Esophagus mucosa (tissue), 1 donor: ENCODE measurements around the gene SNCG. TPM values are rescaled to one million over a fixed set of nuclear protein-coding genes. Genes with fewer than 3 reads are reported as not detected.
"Not testable (repeated sequence)": the region's sequence is repeated elsewhere in the genome, so short reads cannot be mapped to it uniquely, and the experiment has no call there.

ENCODE experiments used
- ATAC-seq: fragments of 200-7000 bp; cut with Tn5 transposase; one replicate; pipeline ENCODE4 v1.9.1; 2020
- total RNA-seq: library from RNA; stranded (reverse); gene quantifications from one replicate; pipeline ENCODE4 v1.2.4, GENCODE V29; 2023
- donor health status: DM: yes; HTN: yes; CAD: no.

Gene SNCG
- total RNA-seq, 1 donor from 2014 or later: 8.2 TPM

- no peak for ATAC-seq
These were observed 12.8 kb upstream of the SNCG start for GRCh38 chr10:86945361-86946212.

GRCh38 chr10:86946213-86947155, 11.9 kb upstream of the SNCG start:
- no peak for ATAC-seq

GRCh38 chr10:86947806-86948205, 10.6 kb upstream of the SNCG start:
- ATAC-seq: not testable (repeated sequence)

DNA sequence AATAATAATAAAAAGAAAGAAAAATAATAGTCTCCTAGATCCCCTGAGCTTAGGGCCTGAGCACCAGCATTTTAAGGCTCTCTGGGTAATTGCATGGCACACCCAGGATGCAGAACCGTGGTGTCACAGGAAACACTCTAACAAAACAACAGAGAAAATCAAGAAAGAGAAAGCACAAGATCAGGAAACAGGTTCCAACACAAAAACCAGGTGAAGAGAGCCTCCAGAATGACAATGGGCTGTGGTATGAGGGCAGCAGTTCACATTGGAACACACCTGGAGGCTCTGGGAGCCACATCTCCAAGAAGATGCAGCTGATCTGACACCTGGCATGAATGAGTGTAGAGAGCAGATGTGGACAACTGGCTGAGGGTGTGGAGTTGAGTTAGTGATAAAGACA, 8.1 kb upstream of the SNCG start:
- peak; percentile 37 for ATAC-seq

DNA sequence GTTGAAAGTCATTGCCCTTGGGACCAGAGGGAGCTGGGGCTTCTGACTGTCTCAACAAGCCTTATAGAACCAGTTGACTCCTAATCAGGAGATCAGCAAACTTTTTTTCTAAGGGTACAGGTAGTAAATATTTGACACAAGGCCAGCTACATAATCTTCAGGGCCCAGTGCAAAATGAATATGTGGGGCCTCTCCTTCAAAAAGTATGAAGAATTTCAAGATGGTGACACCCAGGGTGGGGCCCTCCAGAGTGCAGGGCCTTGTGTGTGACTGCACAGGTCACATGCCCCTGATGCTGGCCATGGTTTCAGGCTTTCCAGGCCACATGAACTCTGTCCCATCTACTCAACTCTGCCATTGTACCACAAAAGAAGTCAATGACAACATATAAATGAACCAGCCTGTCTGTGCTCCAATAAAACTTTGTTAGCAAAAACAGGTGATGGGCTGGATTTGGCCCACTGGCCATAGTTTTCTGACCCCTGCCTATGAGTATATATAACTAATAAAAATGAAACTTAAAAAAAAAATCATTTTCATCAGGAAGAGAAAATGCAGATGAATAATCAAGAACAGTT, 7.1 kb upstream of the SNCG start:
- peak; percentile 78 for ATAC-seq

DNA sequence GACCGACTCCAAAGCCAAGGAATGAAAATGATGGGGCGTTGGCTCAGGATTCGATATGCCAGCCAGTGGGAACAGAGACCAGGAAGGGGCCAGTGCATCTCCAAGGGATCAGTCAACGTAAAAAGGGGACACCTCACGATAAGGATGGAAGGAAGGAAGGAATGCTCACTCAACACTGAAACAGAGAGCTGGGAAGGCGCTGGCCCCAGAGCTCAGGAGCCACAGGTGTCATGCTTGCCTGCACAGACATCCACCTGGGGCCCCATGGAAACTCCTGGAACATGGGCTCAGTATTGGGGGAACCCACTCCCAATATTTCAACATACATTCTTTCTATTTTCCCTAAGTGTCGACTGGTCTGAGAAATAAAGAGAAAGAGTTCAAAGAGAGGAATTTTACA, 6.3 kb upstream of the SNCG start:
- no peak for ATAC-seq

GRCh38 chr10:86952697-86953096, 5.7 kb upstream of the SNCG start:
- ATAC-seq: not testable (repeated sequence)

- peak; percentile 52 for ATAC-seq
These were observed 4.4 kb upstream of the SNCG start for GRCh38 chr10:86953747-86954680.

GRCh38 chr10:86954681-86955500, 3.5 kb upstream of the SNCG start:
- ATAC-seq: no peak

- no peak for ATAC-seq
These were observed 2.8 kb upstream of the SNCG start for GRCh38 chr10:86955501-86956194.

DNA sequence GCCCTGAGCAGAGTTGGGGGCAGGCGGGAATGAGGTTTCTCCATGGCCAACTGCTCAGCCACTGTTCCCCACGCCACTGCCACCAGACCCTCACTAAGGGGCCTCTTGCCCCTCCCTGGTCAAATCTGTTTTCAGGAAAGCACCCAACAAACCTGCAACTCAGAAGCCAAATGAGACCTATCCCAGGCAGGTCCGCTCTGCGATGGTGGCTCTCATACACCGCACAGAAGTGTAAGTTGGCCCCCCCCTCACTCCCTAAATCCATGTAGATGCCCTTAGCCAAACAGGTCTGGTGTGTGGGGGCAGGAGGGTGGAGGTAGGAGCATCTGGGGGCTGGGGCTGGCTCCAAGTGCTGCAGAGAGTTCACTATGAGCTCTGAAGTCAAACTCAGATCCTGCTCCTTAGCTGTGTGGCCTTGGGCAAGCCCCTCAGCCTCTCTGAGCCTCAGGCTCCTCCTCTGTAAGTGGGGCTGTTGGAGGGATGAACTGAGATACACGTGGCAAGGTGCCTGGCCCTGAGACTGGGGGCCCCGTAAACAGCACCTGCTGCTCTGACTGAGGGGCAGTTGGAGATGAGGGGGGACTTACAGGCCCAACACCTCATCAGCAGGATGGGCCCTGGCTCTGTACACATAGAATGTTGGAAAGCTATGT, 2.1 kb upstream of the SNCG start:
- ATAC-seq: no peak

DNA sequence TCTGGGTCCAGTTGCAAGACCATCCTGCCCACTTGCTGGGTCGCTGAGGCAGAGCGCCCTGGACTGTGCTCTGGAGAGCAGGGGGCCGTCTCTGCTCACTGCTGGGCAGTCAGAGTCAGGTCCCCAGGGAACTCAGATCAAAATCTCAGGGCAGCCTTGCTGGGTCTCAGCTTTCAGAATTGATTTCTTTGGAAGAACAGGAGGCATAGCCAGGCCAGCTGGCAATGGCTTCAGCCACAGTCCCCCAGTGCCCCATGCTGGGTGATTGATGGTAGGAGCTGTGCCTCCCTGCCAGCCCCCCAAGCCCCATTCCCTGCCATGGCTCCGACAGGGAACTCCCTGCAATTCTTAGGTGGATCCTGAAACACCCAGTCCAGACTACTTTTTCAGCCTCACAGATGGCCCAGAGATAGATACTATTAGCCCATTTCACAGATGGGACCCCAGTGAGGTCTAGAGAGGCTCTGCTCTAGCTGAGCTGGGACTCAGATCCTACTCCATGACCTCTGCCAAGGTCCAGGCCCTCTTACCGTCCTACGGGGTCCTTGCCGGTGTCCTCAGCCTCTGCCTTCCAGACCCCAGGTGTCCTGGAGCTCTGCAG, 1.5 kb upstream of the SNCG start:
- no peak for ATAC-seq

- no peak for ATAC-seq
These were observed 806 bp upstream of the SNCG start, which contains the start of gene MMRN2 for GRCh38 chr10:86957471-86958115. MMRN2 (minus strand) TSS chr10:86957615; CDS start chr10:86957541, 74 bp downstream.

DNA sequence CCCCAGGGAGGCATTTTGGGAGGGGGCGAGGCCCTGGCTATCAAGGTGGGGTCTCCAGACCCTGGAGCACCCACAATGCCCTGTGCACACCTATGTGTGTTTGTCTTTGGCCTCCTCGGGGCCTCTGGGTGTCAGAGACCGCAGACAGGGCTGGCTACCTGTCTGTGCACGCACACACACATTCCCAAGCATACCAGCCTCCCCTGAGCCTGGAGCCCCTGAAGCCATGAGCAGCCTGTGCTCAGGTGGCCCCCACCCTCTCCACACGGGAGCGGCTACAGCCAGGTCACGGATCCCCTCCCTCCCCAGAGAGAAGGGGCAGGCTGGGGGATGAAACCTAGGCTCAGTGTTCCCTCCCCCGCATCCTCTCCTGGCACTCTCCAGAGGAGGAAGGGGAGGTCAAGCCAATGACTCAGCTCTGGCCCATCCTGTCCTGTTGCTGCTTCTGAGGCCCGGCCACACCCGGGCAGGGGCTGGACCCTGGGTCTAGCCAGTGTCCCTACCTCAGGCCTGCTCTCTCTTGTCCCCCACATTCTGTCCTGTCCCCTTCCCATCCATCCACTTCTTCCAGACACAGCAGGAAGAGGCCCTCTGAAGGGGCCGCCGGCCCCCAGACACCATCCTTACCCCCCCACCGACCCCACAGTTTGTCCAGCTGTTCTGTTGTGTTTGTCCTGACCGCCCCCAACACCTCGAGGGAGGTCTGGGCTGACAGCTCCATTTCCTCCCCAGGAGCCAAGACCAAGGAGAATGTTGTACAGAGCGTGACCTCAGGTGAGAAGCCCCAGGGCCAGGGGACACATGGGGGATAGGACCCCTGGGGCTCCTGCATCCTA, 720 bp downstream of the SNCG start:
- ATAC-seq: peak; percentile 57

DNA sequence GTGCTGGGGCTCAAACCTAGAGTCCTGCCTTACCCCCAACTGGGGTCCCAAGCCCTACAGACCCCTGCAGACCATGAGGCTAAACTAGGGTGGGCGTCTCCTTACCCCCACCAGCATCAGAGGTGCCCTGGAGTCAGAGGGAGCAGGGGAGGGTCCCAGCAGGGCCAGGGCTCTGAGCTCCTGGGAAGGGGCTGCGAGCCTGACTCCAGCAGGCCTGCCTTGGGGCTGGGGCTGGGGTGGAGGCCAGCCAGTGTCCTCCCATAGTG, 1.3 kb downstream of the SNCG start:
- no peak for ATAC-seq

DNA sequence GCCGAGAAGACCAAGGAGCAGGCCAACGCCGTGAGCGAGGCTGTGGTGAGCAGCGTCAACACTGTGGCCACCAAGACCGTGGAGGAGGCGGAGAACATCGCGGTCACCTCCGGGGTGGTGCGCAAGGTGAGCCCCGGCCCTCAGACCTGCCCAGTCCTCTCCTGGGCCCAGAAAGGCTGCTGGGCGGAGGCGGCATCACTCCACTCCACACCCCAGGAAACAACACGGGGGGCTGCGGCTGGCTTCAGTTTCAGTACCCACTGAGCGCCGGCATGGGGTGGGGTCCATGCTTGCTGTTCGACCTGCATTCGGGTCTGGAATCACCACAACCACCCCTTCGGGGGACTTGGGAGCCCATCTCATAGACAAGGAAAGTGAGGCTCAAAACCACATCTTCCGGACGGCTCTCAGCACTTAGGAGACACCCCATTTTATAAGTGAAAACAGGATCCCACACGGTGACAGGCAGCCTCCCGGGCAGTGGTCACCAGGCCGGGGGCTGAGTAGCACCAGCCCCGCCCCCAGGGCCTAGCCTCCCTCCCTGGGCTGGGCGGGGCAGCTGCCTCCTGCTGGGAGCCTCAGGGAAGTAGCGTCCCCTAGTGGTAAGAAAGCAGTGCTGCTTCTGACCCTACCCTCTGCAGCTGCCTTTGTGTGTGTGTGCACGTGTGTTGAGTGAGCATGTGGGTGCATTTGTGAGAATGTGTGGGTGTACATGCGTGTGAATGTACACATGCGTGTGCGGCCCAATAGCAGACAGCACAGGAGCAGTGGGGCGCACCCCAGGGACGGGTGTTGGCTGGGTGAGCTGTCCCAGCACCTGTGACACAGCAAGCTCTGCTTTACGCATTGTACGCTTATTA, 1.8 kb downstream of the SNCG start:
- ATAC-seq: peak; percentile 67

GRCh38 chr10:86960863-86961434, 2.5 kb downstream of the SNCG start:
- no peak for ATAC-seq
